ENCODE data around the gene BRD7.

DNA sequence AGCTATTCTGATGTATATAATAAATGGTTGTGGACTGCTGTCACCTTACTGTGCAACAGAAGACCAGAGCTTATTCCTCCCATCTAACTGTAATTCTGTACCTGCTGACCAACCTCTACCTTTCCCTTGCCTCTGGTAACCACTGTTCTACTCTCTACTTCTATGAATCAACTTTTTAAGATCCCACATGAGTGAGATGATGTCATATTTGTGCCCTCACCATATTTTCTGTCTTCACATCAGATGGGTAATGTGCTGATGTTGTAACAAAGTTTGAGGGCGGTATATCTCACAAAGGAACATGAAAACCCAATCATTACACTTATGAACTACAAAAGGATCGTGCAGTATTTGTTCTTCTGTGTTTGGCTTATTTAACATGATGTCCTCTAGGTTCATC, 16.8 kb downstream of the BRD7 start:
- TF ChIP-seq MYC (IDR thresholded peaks at IDR 0.05; ENCODE audit: low read depth, low read length) (no peak), EZH2 (IDR thresholded peaks at IDR 0.05; ENCODE audit: borderline replicate concordance, low read depth, low read length, severe bottlenecking) (no peak), POLR2AphosphoS5 (IDR thresholded peaks at IDR 0.05; ENCODE audit: insufficient read depth, low read depth, low read length) (no peak), POLR2A (IDR thresholded peaks at IDR 0.05; ENCODE audit: low read depth, low read length) (no peak)
- TF ChIP-seq, protein P1, sequence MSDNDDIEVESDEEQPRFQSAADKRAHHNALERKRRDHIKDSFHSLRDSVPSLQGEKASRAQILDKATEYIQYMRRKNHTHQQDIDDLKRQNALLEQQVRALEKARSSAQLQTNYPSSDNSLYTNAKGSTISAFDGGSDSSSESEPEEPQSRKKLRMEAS (IDR thresholded peaks at IDR 0.05; ENCODE audit: insufficient read depth, insufficient read length) = no peak
- TF ChIP-seq, protein P2, sequence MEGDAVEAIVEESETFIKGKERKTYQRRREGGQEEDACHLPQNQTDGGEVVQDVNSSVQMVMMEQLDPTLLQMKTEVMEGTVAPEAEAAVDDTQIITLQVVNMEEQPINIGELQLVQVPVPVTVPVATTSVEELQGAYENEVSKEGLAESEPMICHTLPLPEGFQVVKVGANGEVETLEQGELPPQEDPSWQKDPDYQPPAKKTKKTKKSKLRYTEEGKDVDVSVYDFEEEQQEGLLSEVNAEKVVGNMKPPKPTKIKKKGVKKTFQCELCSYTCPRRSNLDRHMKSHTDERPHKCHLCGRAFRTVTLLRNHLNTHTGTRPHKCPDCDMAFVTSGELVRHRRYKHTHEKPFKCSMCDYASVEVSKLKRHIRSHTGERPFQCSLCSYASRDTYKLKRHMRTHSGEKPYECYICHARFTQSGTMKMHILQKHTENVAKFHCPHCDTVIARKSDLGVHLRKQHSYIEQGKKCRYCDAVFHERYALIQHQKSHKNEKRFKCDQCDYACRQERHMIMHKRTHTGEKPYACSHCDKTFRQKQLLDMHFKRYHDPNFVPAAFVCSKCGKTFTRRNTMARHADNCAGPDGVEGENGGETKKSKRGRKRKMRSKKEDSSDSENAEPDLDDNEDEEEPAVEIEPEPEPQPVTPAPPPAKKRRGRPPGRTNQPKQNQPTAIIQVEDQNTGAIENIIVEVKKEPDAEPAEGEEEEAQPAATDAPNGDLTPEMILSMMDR (IDR thresholded peaks at IDR 0.05; ENCODE audit: extremely low read depth in 1 of 2, insufficient read depth in 1 of 2, low read depth in 1 of 2, low read length in 2 of 2) = no peak
